Measurements from ENCODE around the gene ZCCHC9. TPM values are rescaled to one million over a fixed set of nuclear protein-coding genes. Genes with fewer than 3 reads are reported as not detected.

Gene ZCCHC9
- total RNA-seq, 2 experiments from 2014 or later, result 42.6 to 49.1 TPM

DNA sequence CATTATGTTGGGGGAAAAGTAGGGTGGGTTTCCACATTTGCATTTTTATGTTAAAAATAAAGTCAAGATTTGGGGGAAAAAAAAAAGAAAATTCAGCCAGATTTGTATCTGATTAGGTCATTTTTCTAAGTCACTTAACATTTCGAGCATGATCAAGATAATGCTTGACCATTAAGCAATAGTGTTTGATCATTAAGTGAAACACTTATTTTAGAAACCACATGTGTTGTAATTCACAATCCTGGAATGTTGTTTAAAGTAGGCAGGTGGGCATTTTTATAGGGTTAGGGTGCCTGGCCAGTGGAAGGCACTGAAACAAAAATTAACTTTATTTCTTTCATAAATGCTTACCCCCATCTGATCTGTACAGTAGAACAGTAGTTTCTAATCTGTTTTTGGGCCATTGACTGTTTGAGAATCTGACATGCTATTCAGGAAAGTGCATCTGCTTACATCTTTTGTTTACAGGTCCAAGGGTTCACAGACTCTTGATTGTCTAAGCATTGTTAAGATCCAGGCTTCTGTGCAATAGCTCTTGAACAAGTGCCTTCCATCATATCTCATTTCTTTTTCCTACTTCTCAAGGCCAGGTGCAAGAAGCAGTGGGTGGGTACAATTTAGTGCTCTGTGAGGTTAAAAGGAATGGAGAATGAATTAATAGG, 9.1 kb downstream of the ZCCHC9 start:
- ChIA-PET POLR2A (no interaction called here), CTCF (interaction anchor here (1.0 to 1.6 kb wide), 2 partner anchors 9 to 10 kb away, joined by 4 to 5 read pairs; partner anchors contain the start of gene ZCCHC9)
- no peaks in the 10 kb centered on the region for H3K9me3 Mint-ChIP-seq
- H3K4me1 Mint-ChIP-seq (ENCODE audit: low read depth), result peaks cover 4% of the 10 kb centered on the region
- no peak overlapping the region for H3K27ac Mint-ChIP-seq
- DNase-seq, result no peak
- no peak overlapping the region for H3K4me3 Mint-ChIP-seq
- intact Hi-C loops (cut with micrococcal nuclease), result no loop called here
- H3K36me3 Mint-ChIP-seq, result peaks cover 23% of the 10 kb centered on the region
- no peaks in the 10 kb centered on the region for H3K27me3 Mint-ChIP-seq

GRCh38 chr5:81313278-81313677, 11.9 kb downstream of the ZCCHC9 start:
- intact Hi-C loops (cut with micrococcal nuclease), result no loop called here
- H3K4me3 Mint-ChIP-seq, result no peak overlapping the region
- CTCF ChIA-PET, result interaction anchor here (1.0 kb wide), 1 partner anchor 14 kb away, joined by 4 read pairs; no protein-coding TSS in a partner anchor
- DNase-seq, result no peak
- no peaks in the 10 kb centered on the region for H3K27me3 Mint-ChIP-seq
- H3K36me3 Mint-ChIP-seq, result peaks cover 21% of the 10 kb centered on the region
- no peaks in the 10 kb centered on the region for H3K9me3 Mint-ChIP-seq
- POLR2A ChIA-PET, result no interaction called here
- H3K4me1 Mint-ChIP-seq (ENCODE audit: low read depth), result no peaks in the 10 kb centered on the region
- no peak overlapping the region for H3K27ac Mint-ChIP-seq

GRCh38 chr5:81313686-81314085, 12.3 kb downstream of the ZCCHC9 start:
- no peaks in the 10 kb centered on the region for H3K4me1 Mint-ChIP-seq (ENCODE audit: low read depth)
- H3K27ac Mint-ChIP-seq, result no peak overlapping the region
- H3K36me3 Mint-ChIP-seq, result peaks cover 21% of the 10 kb centered on the region
- no peaks in the 10 kb centered on the region for H3K27me3 Mint-ChIP-seq
- H3K9me3 Mint-ChIP-seq, result no peaks in the 10 kb centered on the region
- POLR2A ChIA-PET, result no interaction called here
- DNase-seq, result no peak
- CTCF ChIA-PET, result interaction anchor here (1.3 kb wide), 1 partner anchor 14 kb away, joined by 3 read pairs; no protein-coding TSS in a partner anchor
- intact Hi-C loops (cut with micrococcal nuclease), result no loop called here
- no peak overlapping the region for H3K4me3 Mint-ChIP-seq

GRCh38 chr5:81314581-81314980, 13.2 kb downstream of the ZCCHC9 start:
- ChIA-PET POLR2A (no interaction called here), CTCF (interaction anchor here (1.3 kb wide), 1 partner anchor 15 kb away, joined by 3 read pairs; no protein-coding TSS in a partner anchor)
- no peak overlapping the region for H3K27ac Mint-ChIP-seq
- no peak for DNase-seq
- intact Hi-C loops (cut with micrococcal nuclease), result no loop called here
- peaks cover 19% of the 10 kb centered on the region for H3K36me3 Mint-ChIP-seq
- no peaks in the 10 kb centered on the region for H3K27me3 Mint-ChIP-seq
- no peaks in the 10 kb centered on the region for H3K4me1 Mint-ChIP-seq (ENCODE audit: low read depth)
- no peak overlapping the region for H3K4me3 Mint-ChIP-seq
- H3K9me3 Mint-ChIP-seq, result no peaks in the 10 kb centered on the region

DNA sequence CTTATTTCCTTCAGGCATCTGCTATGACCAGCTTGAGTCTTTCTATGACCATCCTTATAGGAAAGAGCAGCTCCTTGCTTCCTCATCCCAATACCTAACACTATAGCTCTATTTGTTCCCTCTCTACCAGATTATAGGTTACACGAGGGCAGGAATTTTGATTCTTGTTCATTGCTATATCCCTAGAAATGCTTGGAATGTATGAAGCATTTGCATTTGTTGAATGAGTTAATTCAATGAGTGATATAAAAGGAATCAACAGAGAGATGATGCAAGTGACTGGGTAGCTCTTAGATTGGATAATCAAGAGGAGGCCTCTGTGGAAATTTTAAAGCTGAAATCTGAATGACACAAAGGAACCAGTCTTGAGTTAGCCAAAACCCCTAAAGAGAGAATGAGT, 13.9 kb downstream of the ZCCHC9 start:
- POLR2A ChIA-PET, result no interaction called here
- Mint-ChIP-seq H3K36me3 (peaks cover 19% of the 10 kb centered on the region), H3K27ac (no peak overlapping the region), H3K4me3 (no peak overlapping the region), H3K27me3 (no peaks in the 10 kb centered on the region), H3K9me3 (no peaks in the 10 kb centered on the region), H3K4me1 (ENCODE audit: low read depth) (no peaks in the 10 kb centered on the region)
- DNase-seq, result no peak
- CTCF ChIA-PET, result no interaction called here
- intact Hi-C loops (cut with micrococcal nuclease), result no loop called here

- Mint-ChIP-seq H3K4me1 (ENCODE audit: low read depth) (no peaks in the 10 kb centered on the region), H3K4me3 (no peak overlapping the region), H3K36me3 (peaks cover 19% of the 10 kb centered on the region), H3K9me3 (no peaks in the 10 kb centered on the region), H3K27me3 (no peaks in the 10 kb centered on the region), H3K27ac (no peak overlapping the region)
- POLR2A ChIA-PET, result no interaction called here
- CTCF ChIA-PET, result no interaction called here
- no peak for DNase-seq
- intact Hi-C loops (cut with micrococcal nuclease), result no loop called here
Observed at GRCh38 chr5:81315830-81316229, 14.4 kb downstream of the ZCCHC9 start.

GRCh38 chr5:81316571-81316970, 15.2 kb downstream of the ZCCHC9 start:
- Mint-ChIP-seq H3K27me3 (no peaks in the 10 kb centered on the region), H3K36me3 (peaks cover 16% of the 10 kb centered on the region), H3K4me1 (ENCODE audit: low read depth) (no peaks in the 10 kb centered on the region), H3K9me3 (no peaks in the 10 kb centered on the region), H3K27ac (no peak overlapping the region), H3K4me3 (no peak overlapping the region)
- ChIA-PET CTCF (no interaction called here), POLR2A (interaction anchor here (0.7 kb wide), 1 partner anchor 512 kb away, joined by 5 read pairs; no protein-coding TSS in a partner anchor)
- intact Hi-C loops (cut with micrococcal nuclease), result no loop called here
- DNase-seq, result no peak

DNA sequence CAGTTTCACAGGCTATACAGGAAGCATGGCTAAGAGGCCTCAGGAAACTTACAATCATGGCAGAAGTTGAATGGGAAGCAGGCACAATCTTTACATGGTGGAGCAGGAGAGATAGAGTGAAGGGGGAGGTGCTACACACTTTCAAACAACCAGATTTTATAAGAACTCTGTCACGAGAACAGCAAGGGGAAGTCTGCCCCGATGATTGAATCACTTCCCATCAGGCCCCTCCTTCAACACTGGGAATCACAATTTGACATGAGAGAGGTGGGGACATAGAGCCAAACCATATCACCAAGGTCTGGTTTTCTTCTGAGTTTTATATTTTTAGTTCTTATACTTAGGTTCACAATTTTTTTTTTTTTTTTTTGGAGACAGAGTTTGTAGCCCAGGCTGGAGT, 16.1 kb downstream of the ZCCHC9 start:
- H3K27ac Mint-ChIP-seq, result no peak overlapping the region
- H3K27me3 Mint-ChIP-seq, result no peaks in the 10 kb centered on the region
- intact Hi-C loops (cut with micrococcal nuclease), result no loop called here
- no peak for DNase-seq
- H3K4me1 Mint-ChIP-seq (ENCODE audit: low read depth), result no peaks in the 10 kb centered on the region
- CTCF ChIA-PET, result no interaction called here
- H3K36me3 Mint-ChIP-seq, result peaks cover 9% of the 10 kb centered on the region
- H3K4me3 Mint-ChIP-seq, result no peak overlapping the region
- POLR2A ChIA-PET, result interaction anchor here (0.7 kb wide), 1 partner anchor 512 kb away, joined by 5 read pairs; no protein-coding TSS in a partner anchor
- H3K9me3 Mint-ChIP-seq, result no peaks in the 10 kb centered on the region

DNA sequence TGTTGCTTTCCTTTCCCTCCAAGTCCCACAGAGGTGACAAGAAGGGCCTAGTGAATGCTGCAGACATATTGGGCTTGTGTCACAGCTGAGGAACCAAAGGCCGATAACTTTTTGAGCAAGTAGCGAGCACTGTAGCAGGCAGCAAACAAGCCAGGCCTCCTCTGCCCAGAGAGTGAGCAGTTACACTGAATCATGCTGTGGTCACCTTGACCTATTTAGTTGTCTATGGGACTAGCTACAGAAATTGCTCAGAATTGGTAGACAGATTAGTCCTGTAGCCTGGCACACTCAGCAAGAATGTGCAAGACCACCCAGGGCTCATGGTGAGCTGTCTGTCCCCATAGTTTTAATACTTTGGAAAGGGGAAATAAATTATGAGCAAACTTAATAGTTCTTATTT, 25.2 kb downstream of the ZCCHC9 start:
- H3K36me3 Mint-ChIP-seq, result no peaks in the 10 kb centered on the region
- CTCF ChIA-PET, result interaction anchor here (1.1 kb wide), 1 partner anchor 25 kb away, joined by 4 read pairs; the partner anchor contains the start of gene ZCCHC9
- intact Hi-C loops (cut with micrococcal nuclease), result no loop called here
- peaks cover 1% of the 10 kb centered on the region for H3K27me3 Mint-ChIP-seq
- DNase-seq, result no peak
- no peaks in the 10 kb centered on the region for H3K4me1 Mint-ChIP-seq (ENCODE audit: low read depth)
- no peaks in the 10 kb centered on the region for H3K9me3 Mint-ChIP-seq
- no peak overlapping the region for H3K27ac Mint-ChIP-seq
- POLR2A ChIA-PET, result no interaction called here
- no peak overlapping the region for H3K4me3 Mint-ChIP-seq

DNA sequence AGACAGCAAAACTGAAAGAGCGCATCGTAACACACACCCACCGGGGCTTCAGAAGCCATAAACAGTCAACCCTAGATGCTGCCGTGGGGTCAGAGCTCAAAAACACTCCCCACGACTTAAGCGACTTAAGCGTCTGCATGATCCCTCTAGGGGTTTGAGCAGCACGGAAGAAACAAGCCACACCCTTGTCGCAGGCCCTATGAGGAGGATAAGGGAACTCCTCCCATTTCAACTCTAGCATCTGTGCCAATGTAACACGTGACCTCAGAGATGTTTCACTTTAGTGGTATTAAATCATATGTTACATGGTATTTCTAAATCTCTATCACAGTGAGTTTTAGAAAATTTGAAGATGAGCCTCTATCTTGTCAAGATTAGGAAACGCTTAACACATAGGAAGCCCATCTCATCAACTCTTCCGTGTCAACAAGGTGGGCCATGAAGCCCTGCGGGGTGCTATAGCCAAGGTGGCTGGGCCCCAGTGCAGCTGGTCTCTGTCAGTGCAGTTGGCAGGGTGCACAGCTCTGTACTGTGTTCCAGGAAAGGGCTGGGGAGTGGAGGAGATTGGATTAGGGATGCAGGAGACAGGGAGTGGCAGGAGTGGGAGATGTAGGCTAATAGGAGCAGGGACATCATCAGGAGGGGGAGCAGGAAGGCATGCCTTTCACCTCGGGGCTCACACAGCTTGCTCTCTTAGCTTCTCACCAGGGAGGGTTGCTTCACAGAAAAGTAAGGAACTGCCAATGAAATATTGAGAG, 33.1 kb downstream of the ZCCHC9 start:
- DNase-seq, result no peak
- no peaks in the 10 kb centered on the region for H3K27me3 Mint-ChIP-seq
- intact Hi-C loops (cut with micrococcal nuclease), result no loop called here
- no peaks in the 10 kb centered on the region for H3K4me1 Mint-ChIP-seq (ENCODE audit: low read depth)
- no peak overlapping the region for H3K4me3 Mint-ChIP-seq
- no peaks in the 10 kb centered on the region for H3K36me3 Mint-ChIP-seq
- peaks cover 4% of the 10 kb centered on the region for H3K9me3 Mint-ChIP-seq
- ChIA-PET POLR2A (no interaction called here), CTCF (no interaction called here)
- no peak overlapping the region for H3K27ac Mint-ChIP-seq

- ChIA-PET POLR2A (no interaction called here), CTCF (no interaction called here)
- Mint-ChIP-seq H3K36me3 (no peaks in the 10 kb centered on the region), H3K27ac (no peak overlapping the region), H3K4me3 (no peak overlapping the region), H3K27me3 (no peaks in the 10 kb centered on the region), H3K4me1 (ENCODE audit: low read depth) (no peaks in the 10 kb centered on the region), H3K9me3 (peaks cover 4% of the 10 kb centered on the region)
- intact Hi-C loops (cut with micrococcal nuclease), result no loop called here
- DNase-seq, result no peak
Observed at GRCh38 chr5:81335946-81336345, 34.6 kb downstream of the ZCCHC9 start.

DNA sequence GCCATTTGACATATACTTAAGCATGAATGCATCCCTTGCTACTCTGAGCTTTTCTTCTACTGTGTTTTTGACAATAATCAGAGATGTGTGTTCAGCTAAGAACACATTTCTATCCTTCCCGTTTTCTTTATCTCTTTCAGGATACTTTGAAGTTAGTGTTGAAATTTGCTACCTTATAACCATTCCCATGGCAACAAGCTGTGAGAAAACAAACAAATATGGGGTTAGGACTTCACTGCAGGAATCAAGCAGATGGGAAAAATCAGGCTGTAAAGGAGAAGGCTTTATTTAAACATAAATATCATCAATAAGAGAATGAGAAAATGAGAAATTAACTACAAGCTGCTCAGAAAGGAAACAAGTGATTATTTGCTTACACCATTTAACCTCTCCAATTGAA, 35.2 kb downstream of the ZCCHC9 start:
- no peak overlapping the region for H3K27ac Mint-ChIP-seq
- H3K9me3 Mint-ChIP-seq, result peaks cover 4% of the 10 kb centered on the region
- CTCF ChIA-PET, result no interaction called here
- no peak overlapping the region for H3K4me3 Mint-ChIP-seq
- intact Hi-C loops (cut with micrococcal nuclease), result no loop called here
- no peak for DNase-seq
- no peaks in the 10 kb centered on the region for H3K27me3 Mint-ChIP-seq
- H3K4me1 Mint-ChIP-seq (ENCODE audit: low read depth), result no peaks in the 10 kb centered on the region
- no peaks in the 10 kb centered on the region for H3K36me3 Mint-ChIP-seq
- POLR2A ChIA-PET, result no interaction called here

DNA sequence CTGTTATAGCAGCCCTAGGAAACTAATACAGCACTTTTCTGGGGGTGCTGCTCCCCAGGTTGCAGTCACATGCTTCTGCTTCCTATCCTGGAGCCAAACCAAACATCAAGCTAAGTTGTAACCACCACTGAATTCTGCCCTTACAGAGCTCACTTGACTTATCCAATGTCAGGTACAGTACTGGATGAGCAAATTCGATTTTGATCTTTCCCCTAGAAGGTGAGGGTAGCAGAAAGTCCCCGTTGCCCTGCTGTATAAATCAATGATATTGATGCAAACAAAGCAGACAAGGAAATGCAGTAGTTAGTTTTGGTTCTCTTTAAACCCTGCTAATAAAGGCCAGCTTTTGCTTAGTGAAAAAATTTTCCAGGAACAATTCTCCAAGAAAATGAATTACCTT, 36.4 kb downstream of the ZCCHC9 start:
- no peak overlapping the region for H3K27ac Mint-ChIP-seq
- intact Hi-C loops (cut with micrococcal nuclease), result no loop called here
- H3K36me3 Mint-ChIP-seq, result no peaks in the 10 kb centered on the region
- peaks cover 4% of the 10 kb centered on the region for H3K9me3 Mint-ChIP-seq
- DNase-seq, result no peak
- POLR2A ChIA-PET, result interaction anchor here (0.5 kb wide), 1 partner anchor 421 kb away, joined by 3 read pairs; no protein-coding TSS in a partner anchor
- H3K4me1 Mint-ChIP-seq (ENCODE audit: low read depth), result no peaks in the 10 kb centered on the region
- no peak overlapping the region for H3K4me3 Mint-ChIP-seq
- CTCF ChIA-PET, result no interaction called here
- H3K27me3 Mint-ChIP-seq, result no peaks in the 10 kb centered on the region
